ENCODE data around the gene BEND6.

- TF ChIP-seq SUZ12 (IDR thresholded peaks at IDR 0.05) (no peak), SP1 (IDR thresholded peaks at IDR 0.05) (no peak), FOXM1 (IDR thresholded peaks at IDR 0.05; ENCODE audit: borderline replicate concordance) (no peak), ZNF384 (IDR thresholded peaks at IDR 0.05) (no peak), BHLHE40 (IDR thresholded peaks at IDR 0.05; ENCODE audit: borderline replicate concordance) (no peak), FOXK2 (IDR thresholded peaks at IDR 0.05) (no peak), PKNOX1 (IDR thresholded peaks at IDR 0.05) (no peak), L3MBTL2 (conservative IDR thresholded peaks at IDR 0.05) (no peak), CTBP1 (IDR thresholded peaks at IDR 0.05; ENCODE audit: borderline replicate concordance) (no peak), LEF1 (IDR thresholded peaks at IDR 0.05; ENCODE audit: borderline replicate concordance) (no peak)
Observed at GRCh38 chr6:56992703-56993102, 37.8 kb downstream of the BEND6 start.
